Measurements from ENCODE around the gene TUBA4B. TPM values are rescaled to one million over a fixed set of nuclear protein-coding genes. Genes with fewer than 3 reads are reported as not detected.

The TUBA4B gene
- total RNA-seq, 4 donors from 2014 or later: not detected

GRCh38 chr2:219280651-219281050, 27.6 kb downstream of the TUBA4B start:
- Histone ChIP-seq H3K27me3 (no peaks in the 10 kb centered on the region), H3K27ac (peak overlapping the region in 3 of 4 donors; percentile 97 to 98 (median 98)), H3K4me3 (no peak overlapping the region), H3K9me3 (no peaks in the 10 kb centered on the region), H3K4me1 (peaks cover 16 to 27% (median 21%) of the 10 kb centered on the region in 4 donors), H3K36me3 (peaks cover 0 to 3% (median 0%) of the 10 kb centered on the region in 4 donors)
- 94 to 100% methylated on average over 2 to 4 of the region's 4 CpGs for WGBS, 2 donors (ENCODE audit: low coverage in 1 of 2)
- intact Hi-C loops (cut with DNase I; ENCODE audit: low total_unique reads) (loop anchor here (2.0 kb wide), 1 partner anchor 104 kb away; the partner anchor contains the start of gene CNPPD1), in situ Hi-C loops (cut with MboI; ENCODE audit: low pct_ligation_motif_present in 1 of 4, low pct_unique_long_range_greater_than_20kb in 1 of 4, low sequenced_read_pairs in 3 of 4) (loop anchor here in 1 of 4 donors (25.0 kb wide), 1 partner anchor 118 kb away; the partner anchor contains the start of genes NHEJ1 and SLC23A3)
- DNase-seq: no peak
- TF ChIP-seq POLR2AphosphoS5 (IDR thresholded peaks at IDR 0.05): no peak

- peaks cover 16 to 27% (median 21%) of the 10 kb centered on the region in 4 donors for H3K4me1 ChIP-seq
- no peak overlapping the region for H3K4me3 ChIP-seq
- WGBS, 2 donors (ENCODE audit: low coverage in 1 of 2): 72% methylated on average over 8 of the region's 8 CpGs; no CpG with 5 or more reads in 1 of the 2 donors
- no peak overlapping the region for H3K27ac ChIP-seq
- H3K27me3 ChIP-seq: no peaks in the 10 kb centered on the region
- no peak for DNase-seq
- in situ Hi-C loops (cut with MboI; ENCODE audit: low pct_ligation_motif_present in 1 of 4, low pct_unique_long_range_greater_than_20kb in 1 of 4, low sequenced_read_pairs in 3 of 4) (loop anchor here in 1 of 4 donors (25.0 kb wide), 1 partner anchor 119 kb away; the partner anchor contains the start of genes NHEJ1 and SLC23A3), intact Hi-C loops (cut with DNase I; ENCODE audit: low total_unique reads) (loop anchor here (2.0 kb wide), 1 partner anchor 105 kb away; the partner anchor contains the start of gene CNPPD1)
- H3K36me3 ChIP-seq: peaks cover 0 to 3% (median 0%) of the 10 kb centered on the region in 4 donors
- H3K9me3 ChIP-seq: no peaks in the 10 kb centered on the region
- TF ChIP-seq POLR2AphosphoS5 (IDR thresholded peaks at IDR 0.05) (no peak), CTCF (IDR thresholded peaks at IDR 0.05) (no peak), EP300 (IDR thresholded peaks at IDR 0.05; ENCODE audit: low read depth) (no peak)
Measured at GRCh38 chr2:219281588-219281987, 28.5 kb downstream of the TUBA4B start.

- TF ChIP-seq POLR2AphosphoS5 (IDR thresholded peaks at IDR 0.05) (no peak), CTCF (IDR thresholded peaks at IDR 0.05) (no peak), EP300 (IDR thresholded peaks at IDR 0.05; ENCODE audit: low read depth) (no peak), POLR2A (IDR thresholded peaks at IDR 0.05) (no peak)
- Histone ChIP-seq H3K27me3 (no peaks in the 10 kb centered on the region), H3K4me3 (no peak overlapping the region), H3K36me3 (peaks cover 0 to 3% (median 0%) of the 10 kb centered on the region in 4 donors), H3K27ac (no peak overlapping the region), H3K4me1 (peaks cover 16 to 26% (median 21%) of the 10 kb centered on the region in 4 donors), H3K9me3 (no peaks in the 10 kb centered on the region)
- WGBS, 2 donors (ENCODE audit: low coverage in 1 of 2): 88 to 89% methylated on average over 3 to 5 of the region's 5 CpGs
- no peak for DNase-seq
- intact Hi-C loops (cut with DNase I; ENCODE audit: low total_unique reads): no loop called here
- in situ Hi-C loops (cut with MboI; ENCODE audit: low pct_ligation_motif_present in 1 of 4, low pct_unique_long_range_greater_than_20kb in 1 of 4, low sequenced_read_pairs in 3 of 4): loop anchor here in 1 of 4 donors (25.0 kb wide), 1 partner anchor 120 kb away; the partner anchor contains the start of genes NHEJ1 and SLC23A3
Measured at GRCh38 chr2:219282375-219282774, 29.3 kb downstream of the TUBA4B start.

- no peak overlapping the region for H3K27ac ChIP-seq
- 93 to 94% methylated on average over 9 to 17 of the region's 17 CpGs for WGBS, 2 donors (ENCODE audit: low coverage in 1 of 2)
- in situ Hi-C loops (cut with MboI; ENCODE audit: low pct_ligation_motif_present in 1 of 4, low pct_unique_long_range_greater_than_20kb in 1 of 4, low sequenced_read_pairs in 3 of 4): loop anchor here in 1 of 4 donors (25.0 kb wide), 1 partner anchor 121 kb away; the partner anchor contains the start of genes NHEJ1 and SLC23A3
Measured at GRCh38 chr2:219282943-219283581, 30.0 kb downstream of the TUBA4B start.

More at GRCh38 chr2:219282943-219283581, 30.0 kb downstream of the TUBA4B start:
- peaks cover 0 to 3% (median 0%) of the 10 kb centered on the region in 4 donors for H3K36me3 ChIP-seq
- intact Hi-C loops (cut with DNase I; ENCODE audit: low total_unique reads): no loop called here
- TF ChIP-seq EP300 (IDR thresholded peaks at IDR 0.05; ENCODE audit: low read depth) (no peak), CTCF (IDR thresholded peaks at IDR 0.05) (no peak), POLR2A (IDR thresholded peaks at IDR 0.05) (no peak), POLR2AphosphoS5 (IDR thresholded peaks at IDR 0.05) (no peak)
- H3K9me3 ChIP-seq: no peaks in the 10 kb centered on the region
- H3K27me3 ChIP-seq: no peaks in the 10 kb centered on the region
- peaks cover 13 to 20% (median 17%) of the 10 kb centered on the region in 4 donors for H3K4me1 ChIP-seq
- H3K4me3 ChIP-seq: no peak overlapping the region
- no peak for DNase-seq
